ENCODE data around the gene CAMKK2. TPM values are rescaled to one million over a fixed set of nuclear protein-coding genes. Genes with fewer than 3 reads are reported as not detected.
A peak's percentile ranks its signal among the peaks of the same experiment; 100 is the strongest.

CAMKK2 gene
- total RNA-seq, result 10 to 100 TPM; 22.0 to 22.4 TPM

GRCh38 chr12:121296618-121297434 lies at the start of gene CAMKK2:
Gene CAMKK2, minus strand, starts transcription at chr12:121296709. Its CDS starts 22,183 bp downstream, at chr12:121274526.
- Mint-ChIP-seq H3K9me3 (no peaks in the 10 kb centered on the region), H3K4me3 (peak within 1 kb of the TSS; percentile 89), H3K27ac (peak within 1 kb of the TSS; percentile 65), H3K4me1 (ENCODE audit: low read depth) (peaks cover 18% of the 10 kb centered on the region), H3K36me3 (no peaks in the 10 kb centered on the region), H3K27me3 (no peaks in the 10 kb centered on the region)
- CTCF ChIA-PET, result interaction anchor here (0.9 to 1.2 kb wide), 2 partner anchors 66 to 105 kb away, joined by 4 to 6 read pairs; no protein-coding TSS in a partner anchor
- intact Hi-C loops (cut with micrococcal nuclease), result loop anchor here (2.0 kb wide), 2 partner anchors 56 to 102 kb away; partner anchors contain the start of gene ANAPC5
- POLR2A ChIA-PET, result interaction anchor here (0.7 to 3.1 kb wide), 4 partner anchors 9 to 103 kb away, joined by 3 to 16 read pairs (median 5); partner anchors contain the start of genes ANAPC5 and RNF34
- peak; percentile 90 for DNase-seq

- ChIA-PET CTCF (interaction anchor here (0.8 kb wide), 1 partner anchor 10 kb away, joined by 4 read pairs; no protein-coding TSS in a partner anchor), POLR2A (no interaction called here)
- Mint-ChIP-seq H3K9me3 (no peaks in the 10 kb centered on the region), H3K4me3 (no peak overlapping the region), H3K4me1 (ENCODE audit: low read depth) (peaks cover 19% of the 10 kb centered on the region), H3K36me3 (peaks cover 38% of the 10 kb centered on the region), H3K27me3 (no peaks in the 10 kb centered on the region), H3K27ac (peak overlapping the region; percentile 20)
- DNase-seq, result no peak
- intact Hi-C loops (cut with micrococcal nuclease), result no loop called here
These were observed 48.8 kb upstream of the CAMKK2 start for GRCh38 chr12:121345151-121345815.

DNA sequence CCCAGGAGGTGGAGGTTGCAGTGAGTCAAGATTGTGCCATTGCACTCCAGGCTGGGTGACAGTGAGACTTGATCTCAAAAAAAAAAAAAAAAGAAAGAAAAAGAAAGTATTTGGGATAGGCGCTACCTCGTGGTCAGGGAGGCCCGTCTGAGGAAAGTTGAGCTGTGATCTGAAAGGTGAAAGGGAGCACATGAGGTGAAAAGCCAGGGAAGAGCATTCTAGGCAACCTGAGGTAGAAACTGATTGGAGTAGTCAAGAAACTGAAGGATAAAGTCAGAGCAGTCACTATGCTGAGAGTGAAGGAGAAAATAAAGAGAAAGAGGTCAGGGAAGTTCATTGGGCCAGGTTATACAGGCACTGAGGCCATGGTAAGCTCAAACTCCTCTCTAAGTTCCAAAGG lies 48.0 kb upstream of the CAMKK2 start:
- DNase-seq, result no peak
- Mint-ChIP-seq H3K4me1 (ENCODE audit: low read depth) (peaks cover 16% of the 10 kb centered on the region), H3K4me3 (no peak overlapping the region), H3K27ac (no peak overlapping the region), H3K36me3 (peaks cover 38% of the 10 kb centered on the region), H3K27me3 (no peaks in the 10 kb centered on the region), H3K9me3 (no peaks in the 10 kb centered on the region)
- intact Hi-C loops (cut with micrococcal nuclease), result no loop called here
- ChIA-PET POLR2A (no interaction called here), CTCF (interaction anchor here (0.8 kb wide), 1 partner anchor 10 kb away, joined by 4 read pairs; no protein-coding TSS in a partner anchor)

GRCh38 chr12:121337416-121337815 lies 40.9 kb upstream of the CAMKK2 start:
- Mint-ChIP-seq H3K4me3 (no peak overlapping the region), H3K27me3 (no peaks in the 10 kb centered on the region), H3K4me1 (ENCODE audit: low read depth) (no peaks in the 10 kb centered on the region), H3K36me3 (peaks cover 28% of the 10 kb centered on the region), H3K9me3 (no peaks in the 10 kb centered on the region), H3K27ac (no peak overlapping the region)
- CTCF ChIA-PET, result interaction anchor here (0.6 to 1.6 kb wide), 5 partner anchors 10 to 277 kb away, joined by 4 to 11 read pairs (median 5); no protein-coding TSS in a partner anchor
- no peak for DNase-seq
- intact Hi-C loops (cut with micrococcal nuclease), result no loop called here
- POLR2A ChIA-PET, result interaction anchor here (0.8 kb wide), 1 partner anchor 14 kb away, joined by 3 read pairs; no protein-coding TSS in a partner anchor

GRCh38 chr12:121334513-121335343 lies 38.2 kb upstream of the CAMKK2 start:
- no peaks in the 10 kb centered on the region for H3K4me1 Mint-ChIP-seq (ENCODE audit: low read depth)
- no peak for DNase-seq
- POLR2A ChIA-PET, result interaction anchor here (0.7 kb wide), 1 partner anchor 91 kb away, joined by 5 read pairs; no protein-coding TSS in a partner anchor

GRCh38 chr12:121333747-121334146 lies 37.2 kb upstream of the CAMKK2 start:
- H3K4me3 Mint-ChIP-seq, result no peak overlapping the region

More at GRCh38 chr12:121334513-121335343, 38.2 kb upstream of the CAMKK2 start:
- Mint-ChIP-seq H3K9me3 (no peaks in the 10 kb centered on the region), H3K36me3 (peaks cover 36% of the 10 kb centered on the region), H3K27me3 (no peaks in the 10 kb centered on the region), H3K4me3 (no peak overlapping the region), H3K27ac (no peak overlapping the region)
- CTCF ChIA-PET, result interaction anchor here (0.6 to 6.5 kb wide), 25 partner anchors 10 to 614 kb away, joined by 3 to 89 read pairs (median 6); partner anchors contain the start of genes ANAPC5 and RNF34
- intact Hi-C loops (cut with micrococcal nuclease), result loop anchor here (2.0 kb wide), 2 partner anchors 66 to 108 kb away; partner anchors contain the start of gene RNF34

GRCh38 chr12:121331248-121331647 lies 34.7 kb upstream of the CAMKK2 start:
- H3K27ac Mint-ChIP-seq, result no peak overlapping the region
- ChIA-PET POLR2A (no interaction called here), CTCF (interaction anchor here (6.5 kb wide), 1 partner anchor 112 kb away, joined by 89 read pairs; no protein-coding TSS in a partner anchor)
- H3K4me3 Mint-ChIP-seq, result no peak overlapping the region
- intact Hi-C loops (cut with micrococcal nuclease), result no loop called here
- peaks cover 46% of the 10 kb centered on the region for H3K36me3 Mint-ChIP-seq
- H3K4me1 Mint-ChIP-seq (ENCODE audit: low read depth), result no peaks in the 10 kb centered on the region
- no peak for DNase-seq
- H3K9me3 Mint-ChIP-seq, result no peaks in the 10 kb centered on the region
- H3K27me3 Mint-ChIP-seq, result no peaks in the 10 kb centered on the region

More at GRCh38 chr12:121333747-121334146, 37.2 kb upstream of the CAMKK2 start:
- intact Hi-C loops (cut with micrococcal nuclease), result loop anchor here (2.0 kb wide), 2 partner anchors 67 to 109 kb away; partner anchors contain the start of gene RNF34
- no peak for DNase-seq
- H3K27ac Mint-ChIP-seq, result no peak overlapping the region
- peaks cover 36% of the 10 kb centered on the region for H3K36me3 Mint-ChIP-seq
- ChIA-PET CTCF (interaction anchor here (0.6 to 6.5 kb wide), 10 partner anchors 10 to 610 kb away, joined by 3 to 89 read pairs (median 14); partner anchors contain the start of genes ANAPC5 and RNF34), POLR2A (no interaction called here)
- no peaks in the 10 kb centered on the region for H3K9me3 Mint-ChIP-seq
- no peaks in the 10 kb centered on the region for H3K4me1 Mint-ChIP-seq (ENCODE audit: low read depth)
- H3K27me3 Mint-ChIP-seq, result no peaks in the 10 kb centered on the region

GRCh38 chr12:121330692-121331091 lies 34.2 kb upstream of the CAMKK2 start:
- no peaks in the 10 kb centered on the region for H3K4me1 Mint-ChIP-seq (ENCODE audit: low read depth)
- POLR2A ChIA-PET, result no interaction called here
- peaks cover 51% of the 10 kb centered on the region for H3K36me3 Mint-ChIP-seq
- intact Hi-C loops (cut with micrococcal nuclease), result no loop called here
- no peaks in the 10 kb centered on the region for H3K27me3 Mint-ChIP-seq
- no peak for DNase-seq
- CTCF ChIA-PET, result interaction anchor here (6.5 kb wide), 1 partner anchor 112 kb away, joined by 89 read pairs; no protein-coding TSS in a partner anchor
- H3K9me3 Mint-ChIP-seq, result no peaks in the 10 kb centered on the region
- H3K27ac Mint-ChIP-seq, result no peak overlapping the region
- no peak overlapping the region for H3K4me3 Mint-ChIP-seq

DNA sequence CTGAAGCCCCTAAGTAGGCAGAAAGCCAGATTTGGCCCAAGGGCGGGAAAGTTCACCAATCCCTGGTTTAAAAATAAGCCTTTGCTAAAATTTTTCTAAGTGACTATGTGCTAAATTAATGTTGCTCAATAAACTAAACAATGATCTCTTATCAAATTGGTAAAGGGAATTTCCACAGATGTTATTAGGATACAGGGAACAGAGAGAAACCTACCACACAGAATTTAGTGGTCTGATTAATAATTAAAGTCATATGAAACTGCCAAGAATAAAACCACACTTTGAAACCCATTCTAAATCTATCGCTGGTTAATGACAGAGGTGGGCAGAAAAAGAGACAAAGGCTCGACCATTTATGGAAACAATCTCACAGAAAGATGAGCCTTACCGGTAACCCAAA lies 33.7 kb upstream of the CAMKK2 start:
- Mint-ChIP-seq H3K36me3 (peaks cover 47% of the 10 kb centered on the region), H3K27me3 (no peaks in the 10 kb centered on the region), H3K27ac (no peak overlapping the region), H3K4me3 (no peak overlapping the region), H3K4me1 (ENCODE audit: low read depth) (no peaks in the 10 kb centered on the region), H3K9me3 (no peaks in the 10 kb centered on the region)
- POLR2A ChIA-PET, result no interaction called here
- DNase-seq, result no peak
- CTCF ChIA-PET, result interaction anchor here (6.5 kb wide), 1 partner anchor 113 kb away, joined by 89 read pairs; no protein-coding TSS in a partner anchor
- intact Hi-C loops (cut with micrococcal nuclease), result no loop called here

DNA sequence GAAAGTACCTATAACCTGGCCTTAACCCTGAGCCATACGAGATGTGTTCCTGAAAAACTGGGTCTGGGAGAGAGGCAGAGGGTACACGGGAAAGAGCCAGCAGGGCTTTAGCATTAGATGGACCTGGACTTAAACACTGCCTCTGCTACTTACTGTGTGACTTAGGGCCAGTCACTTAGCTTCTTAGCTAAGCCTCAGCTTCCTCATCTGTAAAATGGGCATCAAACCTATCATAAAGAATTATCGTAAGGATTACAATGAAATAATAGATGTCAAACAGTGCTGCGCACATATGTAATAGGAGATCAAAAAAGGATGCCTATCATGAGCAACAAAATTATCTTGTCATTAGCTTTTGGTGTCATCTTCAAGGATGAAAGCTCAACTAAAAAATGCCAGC lies 32.1 kb upstream of the CAMKK2 start:
- H3K4me1 Mint-ChIP-seq (ENCODE audit: low read depth), result no peaks in the 10 kb centered on the region
- CTCF ChIA-PET, result interaction anchor here (1.4 kb wide), 1 partner anchor 114 kb away, joined by 11 read pairs; no protein-coding TSS in a partner anchor
- POLR2A ChIA-PET, result no interaction called here
- no peak for DNase-seq
- no peak overlapping the region for H3K27ac Mint-ChIP-seq
- H3K4me3 Mint-ChIP-seq, result no peak overlapping the region
- H3K36me3 Mint-ChIP-seq, result peaks cover 46% of the 10 kb centered on the region
- H3K9me3 Mint-ChIP-seq, result no peaks in the 10 kb centered on the region
- H3K27me3 Mint-ChIP-seq, result no peaks in the 10 kb centered on the region
- intact Hi-C loops (cut with micrococcal nuclease), result no loop called here

GRCh38 chr12:121326996-121327674 lies 30.6 kb upstream of the CAMKK2 start:
- no peak overlapping the region for H3K27ac Mint-ChIP-seq
- no peaks in the 10 kb centered on the region for H3K4me1 Mint-ChIP-seq (ENCODE audit: low read depth)
- DNase-seq, result no peak
- H3K4me3 Mint-ChIP-seq, result no peak overlapping the region
- CTCF ChIA-PET, result interaction anchor here (0.5 kb wide), 2 partner anchors 109 to 176 kb away, joined by 3 read pairs; no protein-coding TSS in a partner anchor
- H3K27me3 Mint-ChIP-seq, result no peaks in the 10 kb centered on the region
- POLR2A ChIA-PET, result no interaction called here
- H3K36me3 Mint-ChIP-seq, result peaks cover 48% of the 10 kb centered on the region
- intact Hi-C loops (cut with micrococcal nuclease), result no loop called here
- no peaks in the 10 kb centered on the region for H3K9me3 Mint-ChIP-seq

Data from activated CD4-positive, alpha-beta memory T cell treated with anti-CD3 and anti-CD28 coated beads for 36 hours (primary cell).